H1 (cell line): ENCODE data around the gene NOP16. TPM values are rescaled to one million over a fixed set of nuclear protein-coding genes. Genes with fewer than 3 reads are reported as not detected.

Experiments
- CTCF ChIA-PET: fragments of 300-600 bp; sonication (Branson Sonifier 250); formaldehyde crosslinking; loops from one replicate; lab custom pipeline; 2021; ENCODE audit not compliant: partially characterized antibody; lab: Charles Lee
- POLR2A ChIA-PET: fragments of 300-600 bp; sonication (Branson Sonifier 250); formaldehyde crosslinking; loops from one replicate; lab custom pipeline; 2021; ENCODE audit warnings: inconsistent platforms; ENCODE audit not compliant: partially characterized antibody; lab: Charles Lee
- DNase-seq, 2 experiments: peaks; one replicate each; pipeline versions ENCODE4 v3.0.0 to v3.0.0-alpha.2; 2010 to 2022; ENCODE audit warnings: low spot score in 2 of 2, low read depth in 1 of 2, mixed read lengths in 1 of 2
- FAIRE-seq: peaks from 2 replicates; lab custom pipeline; 2011; peaks lifted over from hg19 to GRCh38; lab: Jason Lieb, UNC
- H2AFZ ChIP-seq: 2 replicates; pipeline ENCODE4 v1.8.1; 2012; ENCODE audit warnings: low read length, inconsistent platforms
- H2AK5ac ChIP-seq: 2 replicates; pipeline ENCODE4 v1.6.1; 2013; ENCODE audit warnings: low read depth, low read length
- H2BK120ac ChIP-seq: replicated peaks from 2 replicates; pipeline ENCODE3; 2013; ENCODE audit warnings: low read depth, low read length, inconsistent platforms
- H2BK12ac ChIP-seq: 2 replicates; pipeline ENCODE4 v1.6.1; 2013; ENCODE audit warnings: low read depth, low read length
- H2BK15ac ChIP-seq: 2 replicates; pipeline ENCODE4 v1.6.1; 2013; ENCODE audit warnings: low read length
- H2BK20ac ChIP-seq: 2 replicates; pipeline ENCODE4 v1.6.1; 2013; ENCODE audit warnings: low read length
- H2BK5ac ChIP-seq: 2 replicates; pipeline ENCODE4 v1.6.1; 2013; ENCODE audit warnings: low read depth, low read length
- H3K14ac ChIP-seq: 2 replicates; pipeline ENCODE4 v1.6.1; 2013; ENCODE audit warnings: inconsistent platforms; ENCODE audit not compliant: insufficient read length
- H3K18ac ChIP-seq: 2 replicates; pipeline ENCODE4 v1.6.1; 2013; ENCODE audit warnings: low read length; ENCODE audit errors: extremely low read depth
- H3K23ac ChIP-seq: 2 replicates; pipeline ENCODE4 v1.6.1; 2013; ENCODE audit warnings: inconsistent platforms; ENCODE audit not compliant: insufficient read length
- H3K23me2 ChIP-seq: 2 replicates; pipeline ENCODE4 v1.6.1; 2013; ENCODE audit warnings: low read depth, low read length
- H3K27ac ChIP-seq: 2 replicates; pipeline ENCODE4 v1.6.1; 2011; ENCODE audit warnings: low read depth, low read length, inconsistent platforms
- H3K27me3 ChIP-seq, 4 experiments: replicated peaks in 1 of 4; 1 replicate in 1 of 4; 2 replicates in 3 of 4; pipeline versions ENCODE4 v1.6.1 to v1.8.1; 2011 to 2013; ENCODE audit warnings: low read length in 3 of 4, mild to moderate bottlenecking in 3 of 4, inconsistent platforms in 2 of 4, mixed read lengths in 2 of 4, moderate library complexity in 1 of 4; ENCODE audit not compliant: control insufficient read depth in 3 of 4, insufficient read depth in 3 of 4; ENCODE audit errors: extremely low read depth in 1 of 4
- H3K36me3 ChIP-seq, 4 experiments: 2 replicates each; pipeline versions ENCODE4 v1.6.1 to v1.8.1; 2011 to 2013; ENCODE audit warnings: mild to moderate bottlenecking in 4 of 4, low read length in 3 of 4, moderate library complexity in 2 of 4, control low read depth in 1 of 4, inconsistent platforms in 1 of 4; ENCODE audit not compliant: insufficient read depth in 4 of 4, control insufficient read depth in 2 of 4
- H3K4ac ChIP-seq: replicated peaks from 2 replicates; pipeline ENCODE3; 2013; ENCODE audit warnings: low read length, low read depth, mixed read lengths, inconsistent platforms; ENCODE audit not compliant: insufficient read length
- H3K4me1 ChIP-seq, 4 experiments: replicated peaks in 1 of 4; 1 replicate in 1 of 4; 2 replicates in 3 of 4; pipeline versions ENCODE4 v1.6.1 to v1.8.1; 2011 to 2013; ENCODE audit warnings: low read length in 3 of 4, inconsistent platforms in 2 of 4, mixed read lengths in 1 of 4; ENCODE audit not compliant: insufficient read depth in 4 of 4, control insufficient read depth in 3 of 4
- H3K4me2 ChIP-seq, 2 experiments: 2 replicates each; pipeline versions ENCODE4 v1.6.1 to v1.8.1; 2011 to 2013; ENCODE audit warnings: low read depth in 2 of 2, low read length in 2 of 2, control low read depth in 1 of 2, inconsistent platforms in 1 of 2, mild to moderate bottlenecking in 1 of 2; ENCODE audit not compliant: insufficient read depth in 1 of 2
- H3K4me3 ChIP-seq, 4 experiments: fragments of 200-600, 300-600 bp in 1 of 4; sonication (generic), shearing (Covaris generic), sonication (Bioruptor Twin) in 1 of 4; 2 replicates each; pipeline versions ENCODE4 v1.5.1 to v1.8.1; 2011 to 2016; ENCODE audit warnings: low read length in 4 of 4, low read depth in 3 of 4, control low read depth in 2 of 4, inconsistent platforms in 2 of 4, mild to moderate bottlenecking in 2 of 4, mixed read lengths in 1 of 4, moderate library complexity in 1 of 4; ENCODE audit not compliant: insufficient read depth in 2 of 4; ENCODE audit errors: extremely low read depth in 1 of 4
- H3K56ac ChIP-seq: replicated peaks from 2 replicates; pipeline ENCODE3; 2013; ENCODE audit warnings: low read depth, mild to moderate bottlenecking, mixed read lengths, low read length, inconsistent platforms; ENCODE audit not compliant: insufficient read length
- H3K79me1 ChIP-seq: 2 replicates; pipeline ENCODE4 v1.6.1; 2013; ENCODE audit warnings: low read depth, low read length, control low read depth
- H3K79me2 ChIP-seq, 2 experiments: 2 replicates each; pipeline versions ENCODE4 v1.6.1 to v1.8.1; 2012 to 2013; ENCODE audit warnings: low read length in 2 of 2, mild to moderate bottlenecking in 2 of 2, inconsistent platforms in 1 of 2; ENCODE audit not compliant: insufficient read depth in 2 of 2, control insufficient read depth in 1 of 2
- H3K9ac ChIP-seq, 4 experiments: replicated peaks in 1 of 4; 1 replicate in 1 of 4; 2 replicates in 3 of 4; pipeline versions ENCODE4 v1.6.1 to v1.8.1; 2011 to 2013; ENCODE audit warnings: low read depth in 3 of 4, low read length in 3 of 4, control low read depth in 2 of 4, mild to moderate bottlenecking in 2 of 4, moderate library complexity in 2 of 4, inconsistent platforms in 1 of 4; ENCODE audit errors: extremely low read depth in 1 of 4
- H3K9me3 ChIP-seq, 2 experiments: 2 replicates each; pipeline versions ENCODE4 v1.6.1 to v1.8.1; 2012 to 2013; ENCODE audit warnings: mild to moderate bottlenecking in 2 of 2, moderate library complexity in 2 of 2, control low read depth in 1 of 2, inconsistent platforms in 1 of 2, low read depth in 1 of 2, low read length in 1 of 2, mixed read lengths in 1 of 2; ENCODE audit not compliant: insufficient read depth in 2 of 2
- H4K20me1 ChIP-seq, 2 experiments: replicated peaks in 1 of 2; 2 replicates each; pipeline versions ENCODE3 to v1.8.1; 2011 to 2013; ENCODE audit warnings: inconsistent platforms in 2 of 2, low read length in 2 of 2, mild to moderate bottlenecking in 1 of 2; ENCODE audit not compliant: insufficient read depth in 2 of 2, control insufficient read depth in 1 of 2
- H4K5ac ChIP-seq: 2 replicates; pipeline ENCODE4 v1.6.1; 2013; ENCODE audit warnings: low read length, low read depth, mixed read lengths, inconsistent platforms; ENCODE audit not compliant: insufficient read length
- H4K8ac ChIP-seq: 2 replicates; pipeline ENCODE4 v1.8.0; 2013; ENCODE audit warnings: mild to moderate bottlenecking, moderate library complexity, low read length, inconsistent platforms; ENCODE audit not compliant: insufficient read depth; ENCODE audit errors: extremely low read depth
- H4K91ac ChIP-seq: replicated peaks from 2 replicates; pipeline ENCODE3; 2013; ENCODE audit warnings: low read length, mixed read lengths, inconsistent platforms; ENCODE audit not compliant: insufficient read length
- CBX8 ChIP-seq: fragments of 300-800, 300-1000 bp; sonication (generic); IDR thresholded peaks from 2 replicates; pipeline ENCODE4 v1.7.1; 2016; ENCODE audit warnings: low read depth, low read length, borderline replicate concordance
- E2F6 ChIP-seq: IDR thresholded peaks from 2 replicates; pipeline ENCODE4 v1.6.1; 2012; ENCODE audit warnings: inconsistent platforms
- EGR1 ChIP-seq: IDR thresholded peaks from 2 replicates; pipeline ENCODE4 v1.6.1; 2011; ENCODE audit warnings: low read depth, low read length, borderline replicate concordance
- GTF2F1 ChIP-seq: IDR thresholded peaks from 2 replicates; pipeline ENCODE4 v1.6.1; 2012; ENCODE audit warnings: low read depth, low read length, improper control_type of control experiment, borderline replicate concordance
- JUND ChIP-seq: IDR thresholded peaks from 2 replicates; pipeline ENCODE4 v1.6.1; 2011; ENCODE audit warnings: mild to moderate bottlenecking, improper control_type of control experiment, low read length
- NRF1 ChIP-seq: IDR thresholded peaks from 2 replicates; pipeline ENCODE4 v1.6.1; 2011; ENCODE audit warnings: mild to moderate bottlenecking, low read depth, low read length, improper control_type of control experiment
- PHF8 ChIP-seq: fragments of 200-600 bp; sonication (generic); conservative IDR thresholded peaks from 2 replicates; pipeline ENCODE4 v1.7.1; 2012; ENCODE audit warnings: low read depth, mild to moderate bottlenecking, inconsistent platforms, low read length, moderate library complexity
- POLR2AphosphoS5 ChIP-seq: IDR thresholded peaks from 2 replicates; pipeline ENCODE4 v1.6.1; 2011; ENCODE audit warnings: low read depth, low read length
- RBBP5 ChIP-seq: IDR thresholded peaks from 2 replicates; pipeline ENCODE4 v1.7.1; 2012; ENCODE audit warnings: low read depth, mild to moderate bottlenecking, inconsistent platforms, low read length, moderate library complexity, borderline replicate concordance
- RFX5 ChIP-seq: IDR thresholded peaks from 2 replicates; pipeline ENCODE4 v1.6.1; 2011; ENCODE audit warnings: low read depth, low read length, improper control_type of control experiment, borderline replicate concordance
- SIN3A ChIP-seq, 2 experiments: IDR thresholded peaks in 1 of 2; conservative IDR thresholded peaks in 1 of 2; 2 replicates each; pipeline ENCODE4 v1.6.1; 2011 to 2012; ENCODE audit warnings: low read length in 2 of 2, improper control_type of control experiment in 1 of 2, low read depth in 1 of 2, mild to moderate bottlenecking in 1 of 2
- SIRT6 ChIP-seq: IDR thresholded peaks from one replicate; pipeline ENCODE4 v1.7.1; 2012; ENCODE audit warnings: low read length, inconsistent platforms
- SP1 ChIP-seq: IDR thresholded peaks from 2 replicates; pipeline ENCODE4 v1.6.1; 2011; ENCODE audit warnings: low read depth, low read length
- WGBS, 2 experiments: shearing (Covaris generic) in 1 of 2; methylation state at CpG; one replicate each; pipeline versions ENCODE4 v1.1.6 to v1.1.7; 2013 to 2015; ENCODE audit warnings: low lambda C conversion rate in 2 of 2, mixed read lengths in 2 of 2, inconsistent platforms in 1 of 2, low coverage in 1 of 2, missing lambda C conversion rate in 1 of 2; ENCODE audit not compliant: insufficient replicate concordance in 2 of 2, insufficient coverage in 1 of 2, insufficient read length in 1 of 2; ENCODE audit errors: extremely low coverage in 1 of 2, missing lambda C conversion rate in 1 of 2; 5-methylcytosine and 5-hydroxymethylcytosine counted together
- polyA plus RNA-seq, 7 experiments: library from polyadenylated mRNA; depleted of rRNA in 3 of 7; stranded (reverse) in 5 of 7; unstranded in 2 of 7; fragments of >200 nt in 5 of 7; fragments of 200-250 nt in 2 of 7; gene quantifications; 1 replicate in 5 of 7; 2 replicates in 1 of 7; 4 replicates in 1 of 7; pipeline versions ENCODE4 v1.2.1 to v1.2.3, GENCODE V29; 2011 to 2013; ENCODE audit warnings: missing spikeins in 2 of 7, mixed read lengths in 2 of 7
- total RNA-seq: library from RNA; stranded (reverse); fragmentation: NEBNext Ultra II Directional; extraction: Animal tissue kit (Norgen Biotek cat#: 25700); gene quantifications from 2 replicates; pipeline ENCODE4 v1.2.1, GENCODE V29; 2021

The NOP16 gene
- total and polyA plus RNA-seq, 2 of the 8 experiments (the other 6 are each of a cell fraction or from before 2014, with no cell fraction given) = 46.9 to 65.2 TPM

- WGBS, 2 experiments = 92% methylated on average over 12 of the region's 12 CpGs; no CpG with 5 or more reads in 1 of the 2 experiments
- TF ChIP-seq CBX8 = no peak
- no peak for TF ChIP-seq POLR2AphosphoS5
- no peak for TF ChIP-seq SIRT6
- no peak for TF ChIP-seq JUND
- TF ChIP-seq SIN3A (conservative IDR thresholded peaks at IDR 0.05 in 1 of 2, IDR thresholded peaks at IDR 0.05 in 1 of 2; ENCODE audit: low read depth in 1 of 2, low read length in 2 of 2) = no peak
- TF ChIP-seq GTF2F1 = no peak
- no peak for TF ChIP-seq RFX5
- no peak for TF ChIP-seq SP1
- TF ChIP-seq E2F6 = no peak
- TF ChIP-seq EGR1 = no peak
- TF ChIP-seq NRF1 = no peak
- no peak for TF ChIP-seq PHF8
- TF ChIP-seq RBBP5 = no peak
Measured at GRCh38 chr5:176384991-176385390, 3.4 kb downstream of the NOP16 start.

More at GRCh38 chr5:176384991-176385390, 3.4 kb downstream of the NOP16 start:
- H2AK5ac ChIP-seq = no peak overlapping the region
- H2BK20ac ChIP-seq = no peak overlapping the region
- peaks cover 26 to 52% (median 33%) of the 10 kb centered on the region in 4 experiments for H3K36me3 ChIP-seq
- no peak for FAIRE-seq
- no peak overlapping the region for H3K4me2 ChIP-seq
- H4K5ac ChIP-seq = no peak overlapping the region
- H2BK5ac ChIP-seq = no peak overlapping the region
- H3K27ac ChIP-seq = no peak overlapping the region
- ChIA-PET POLR2A (interaction anchor here (1.7 to 9.4 kb wide), 3 partner anchors 12 to 23 kb away, joined by 7 to 93 read pairs (median 11); partner anchors contain the start of genes ARL10 and KIAA1191), CTCF (interaction anchor here (0.6 kb wide), 1 partner anchor 503 kb away, joined by 3 read pairs; no protein-coding TSS in a partner anchor)
- no peak overlapping the region for H3K56ac ChIP-seq
- no peak overlapping the region for H3K9ac ChIP-seq
- DNase-seq = no peak
- H3K4me3 ChIP-seq = no peak overlapping the region
- no peak overlapping the region for H3K4ac ChIP-seq
- peaks cover 9% of the 10 kb centered on the region; the same call in 1 of the 2 replicates for H3K23me2 ChIP-seq
- H3K27me3 ChIP-seq = no peaks in the 10 kb centered on the region
- H3K14ac ChIP-seq = no peak overlapping the region
- H4K8ac ChIP-seq = no peak overlapping the region
- no peak overlapping the region for H3K18ac ChIP-seq
- H4K91ac ChIP-seq = no peak overlapping the region
- peaks cover 7% of the 10 kb centered on the region; the same call in 1 of the 2 replicates for H3K79me1 ChIP-seq
- H3K9me3 ChIP-seq = no peaks in the 10 kb centered on the region
- no peak overlapping the region for H3K23ac ChIP-seq
- no peak overlapping the region for H2BK12ac ChIP-seq
- H4K20me1 ChIP-seq = peaks cover 6 to 8% of the 10 kb centered on the region in 2 experiments
- no peak overlapping the region for H2BK120ac ChIP-seq
- no peak overlapping the region for H2BK15ac ChIP-seq
- H3K79me2 ChIP-seq = peaks cover 0 to 29% of the 10 kb centered on the region in 2 experiments
- no peak overlapping the region for H2AFZ ChIP-seq
- peaks cover 0 to 5% (median 1%) of the 10 kb centered on the region in 4 experiments; a peak in 2 of 7 replicates for H3K4me1 ChIP-seq
